Smooth muscle cell of the brain vasculature (primary cell): ENCODE results near the gene RAD51B.
"Not testable (repeated sequence)": the region's sequence is repeated elsewhere in the genome, so short reads cannot be mapped to it uniquely, and the experiment has no call there.

Source experiments
- DNase-seq: peaks from one replicate; pipeline ENCODE4 v3.0.0-alpha.2; 2012; ENCODE audit warnings: low read depth, low spot score

RAD51B gene

DNA sequence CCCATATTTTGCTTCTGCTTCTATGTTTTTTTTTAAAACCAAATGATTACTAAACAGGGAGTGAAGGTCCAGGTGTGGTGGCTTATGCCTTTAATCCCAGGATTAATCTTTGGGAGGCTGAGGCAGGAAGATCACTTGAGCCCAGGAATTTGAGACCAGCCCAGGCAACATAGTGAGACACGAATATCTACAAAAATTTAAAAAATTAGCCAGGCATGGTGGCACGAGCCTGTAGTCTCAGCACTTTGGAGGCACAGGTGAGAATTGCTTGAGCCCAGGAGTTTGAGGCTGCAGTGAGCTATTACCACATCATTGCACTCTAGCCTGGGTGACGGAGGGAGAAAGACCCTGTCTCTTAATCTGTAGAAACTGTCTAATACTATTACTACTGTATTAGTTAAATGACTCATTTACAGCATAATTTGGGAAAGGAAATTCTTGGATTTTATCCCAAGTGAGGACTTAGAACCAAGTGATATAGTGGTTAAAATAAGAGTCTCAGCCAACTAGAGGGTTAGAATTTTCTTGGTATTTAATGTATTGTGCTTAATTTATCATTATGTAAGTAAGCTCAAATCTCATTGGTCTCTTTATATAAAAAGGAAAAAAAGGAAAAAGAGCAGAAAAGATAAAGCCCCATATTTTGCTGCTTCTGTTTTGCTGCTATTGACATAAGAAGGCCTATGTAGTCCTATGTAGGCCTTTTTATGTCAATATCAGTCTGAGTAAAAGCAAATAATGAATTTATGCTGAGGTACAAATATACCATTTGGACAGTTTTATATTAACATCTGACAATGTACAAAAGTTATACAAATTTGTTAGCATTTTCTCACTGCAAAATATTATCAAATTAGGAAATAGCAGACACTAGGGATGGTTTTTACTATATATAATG lies 163.4 kb downstream of the RAD51B start:
- DNase-seq, result no peak

DNA sequence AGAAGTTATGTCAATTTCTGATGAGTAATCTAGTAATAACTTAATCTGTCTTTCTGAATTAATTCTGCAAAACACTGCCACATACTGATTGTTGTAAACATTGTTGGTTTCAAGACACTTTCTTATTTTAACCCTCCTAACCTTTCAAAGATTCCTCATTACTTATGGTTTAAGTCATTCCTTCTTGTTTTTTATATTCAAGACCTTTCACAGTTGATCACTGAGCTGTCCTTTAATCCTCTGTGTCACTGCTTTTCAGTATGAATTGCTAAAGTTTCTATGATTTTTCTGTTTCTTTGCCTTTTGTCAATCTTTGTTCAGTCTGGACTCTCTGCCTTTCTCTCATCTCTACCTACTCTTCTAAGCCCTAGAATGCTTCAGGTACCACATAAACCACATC lies 164.7 kb downstream of the RAD51B start:
- DNase-seq, result no peak

DNA sequence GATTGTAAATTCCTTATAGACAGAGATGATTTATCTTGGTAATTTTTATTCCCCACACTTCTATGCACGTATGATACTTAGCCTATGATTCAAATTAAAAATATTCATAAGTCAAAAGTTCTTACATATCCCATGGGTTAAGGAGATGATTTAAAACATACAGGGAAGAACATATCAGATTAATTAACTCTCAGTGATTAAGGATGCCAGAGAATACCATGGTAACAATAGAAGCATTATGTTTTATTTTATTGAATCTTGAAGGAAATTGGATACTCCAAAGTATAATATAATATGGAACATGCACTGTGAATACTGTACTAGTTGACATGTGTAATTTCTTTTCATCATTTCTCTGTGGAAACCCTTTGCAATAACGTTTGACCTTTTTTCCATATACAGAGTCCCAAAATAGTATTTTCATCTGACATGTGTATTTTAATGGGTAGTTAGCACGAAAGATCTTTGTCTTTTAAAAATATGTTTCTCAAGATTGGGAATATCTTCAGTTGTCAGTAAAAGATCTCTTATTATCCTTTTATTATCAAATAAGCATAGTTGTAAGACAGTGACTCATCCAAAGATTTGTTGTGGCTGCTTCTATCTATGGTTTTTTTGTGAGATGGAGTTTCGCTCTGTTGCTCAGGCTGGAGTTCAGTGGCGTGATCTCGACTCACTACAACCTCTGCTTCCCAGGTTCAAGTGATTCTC lies 166.7 kb downstream of the RAD51B start:
- no peak for DNase-seq

DNA sequence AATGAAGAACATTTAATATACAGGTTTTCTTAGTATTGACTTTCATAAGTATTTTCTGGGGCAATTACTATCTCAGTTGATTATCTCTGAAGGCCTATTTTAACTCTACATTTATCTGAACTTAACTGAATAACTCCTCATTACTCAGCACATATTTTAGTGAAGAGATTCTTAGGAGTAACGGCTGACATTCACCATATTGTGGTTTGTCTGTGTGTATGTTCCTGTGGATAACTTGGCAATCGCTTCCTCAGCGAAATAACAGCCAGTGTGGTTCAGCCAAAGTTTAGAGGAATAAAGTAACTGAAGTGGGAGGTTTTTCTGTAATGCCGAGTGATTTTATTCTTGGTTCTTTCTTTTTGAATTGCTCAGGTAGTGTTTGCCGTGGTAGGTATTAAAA lies 168.0 kb downstream of the RAD51B start:
- peak; percentile 78 for DNase-seq

DNA sequence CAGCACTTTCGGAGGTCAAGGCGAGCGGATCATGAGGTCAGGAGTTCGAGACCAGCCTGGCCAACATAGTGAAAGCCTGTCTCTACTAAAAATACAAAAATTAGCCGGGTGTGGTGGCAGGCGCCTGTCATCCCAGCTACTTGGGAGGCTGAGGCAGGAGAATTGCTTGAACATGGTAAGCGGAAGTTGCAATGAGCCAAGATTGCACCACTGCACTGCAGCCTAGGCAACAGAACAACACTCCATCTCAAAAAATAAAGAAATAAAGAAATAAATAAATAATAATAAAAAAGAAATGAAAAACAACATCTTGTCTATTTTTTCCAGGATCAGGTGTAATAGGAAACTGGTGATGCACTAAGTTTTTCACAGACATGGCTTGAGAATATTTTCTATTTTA lies 168.6 kb downstream of the RAD51B start:
- not testable (repeated sequence) for DNase-seq

DNA sequence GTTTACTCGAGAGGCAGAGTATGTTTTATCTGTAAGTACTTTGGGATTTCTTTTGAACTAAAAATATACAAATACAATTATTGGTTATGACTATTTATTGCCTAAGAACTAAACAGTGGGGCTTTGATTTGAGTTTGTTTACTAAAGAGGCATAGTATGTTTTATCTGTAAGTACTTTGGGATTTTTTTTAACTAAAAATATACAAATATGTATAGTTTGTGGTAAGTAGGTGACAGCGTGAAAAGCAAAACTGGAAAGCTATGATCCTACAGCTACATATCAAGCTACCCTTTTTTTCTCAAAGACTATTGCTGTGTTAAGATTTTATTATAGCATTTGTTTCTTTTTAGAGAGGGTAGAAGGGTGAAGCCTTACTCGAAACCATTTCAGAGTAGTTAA lies 171.0 kb downstream of the RAD51B start:
- no peak for DNase-seq

DNA sequence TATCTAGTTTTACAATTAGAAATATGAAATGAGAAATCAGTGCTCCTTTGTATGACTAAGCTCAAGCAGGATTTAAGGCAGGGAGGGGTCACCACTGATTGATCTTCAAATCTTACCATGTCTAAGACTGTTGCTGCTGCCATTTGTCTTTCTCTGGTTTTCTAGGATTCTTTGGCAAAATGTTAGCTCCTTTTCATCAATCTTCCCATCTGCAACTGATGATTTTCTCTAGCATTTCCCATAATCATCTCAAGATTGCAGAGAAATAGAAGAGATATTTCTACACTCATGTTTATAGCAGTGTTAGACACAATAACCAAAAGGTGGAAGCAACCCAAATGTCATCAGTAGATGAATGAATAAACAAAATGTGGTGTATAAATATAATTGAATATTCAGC lies 175.0 kb downstream of the RAD51B start:
- no peak for DNase-seq

DNA sequence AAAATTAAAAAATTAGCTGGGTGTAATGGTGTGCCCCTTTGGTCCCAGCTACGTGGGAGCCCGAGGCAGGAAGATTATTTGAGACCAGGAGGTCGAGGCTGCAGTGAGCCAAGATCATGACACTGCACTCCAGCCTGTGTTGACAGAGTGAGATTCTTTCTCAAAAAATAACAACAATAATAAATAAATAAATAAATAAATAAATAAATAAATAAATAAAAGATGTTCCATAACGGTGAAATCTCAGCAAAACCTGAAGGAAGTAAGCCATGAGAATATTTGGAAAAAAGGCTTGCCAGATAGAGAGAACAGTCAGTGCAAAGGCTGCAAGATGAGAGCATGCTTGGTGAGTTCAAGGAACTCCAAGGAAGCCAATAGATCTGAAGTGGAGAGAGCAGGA lies 176.7 kb downstream of the RAD51B start:
- DNase-seq, result no peak

DNA sequence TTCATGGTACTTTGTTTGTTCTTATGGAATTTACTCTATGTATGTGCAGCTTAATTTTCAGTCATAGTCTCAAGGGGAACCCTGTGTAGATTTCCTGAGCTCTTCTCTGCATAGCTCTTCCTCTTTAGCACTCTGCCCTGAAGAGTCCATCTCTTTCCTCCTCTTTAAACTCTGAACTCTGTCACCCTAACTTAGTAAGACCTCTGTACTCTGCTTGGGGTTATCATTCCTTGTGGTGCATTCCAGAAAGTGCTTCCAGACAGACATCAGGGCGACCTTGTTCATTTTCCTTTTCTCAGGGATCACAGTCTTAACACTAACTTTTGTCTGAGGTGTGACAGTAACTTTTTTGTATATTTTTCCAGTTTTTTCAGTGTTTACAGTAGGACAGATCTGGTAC lies 179.3 kb downstream of the RAD51B start:
- no peak for DNase-seq

DNA sequence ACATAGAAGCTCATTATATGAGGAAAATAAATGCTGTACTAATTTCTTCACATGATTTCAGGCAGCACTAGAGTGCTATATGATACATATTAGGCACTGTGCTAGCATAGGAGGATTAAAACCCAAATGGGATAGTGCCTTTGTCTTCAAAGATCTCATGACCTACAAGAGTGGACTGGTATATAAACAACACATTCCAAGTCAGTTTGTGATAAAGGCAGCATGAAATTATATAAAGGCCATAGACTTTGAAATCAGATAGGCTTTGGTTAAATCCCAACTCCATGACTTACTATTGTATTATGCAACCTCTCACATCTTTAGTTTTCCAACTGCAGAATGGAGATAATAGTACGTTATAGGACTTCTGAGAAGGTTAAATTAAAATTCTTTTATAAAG lies 179.7 kb downstream of the RAD51B start:
- no peak for DNase-seq

DNA sequence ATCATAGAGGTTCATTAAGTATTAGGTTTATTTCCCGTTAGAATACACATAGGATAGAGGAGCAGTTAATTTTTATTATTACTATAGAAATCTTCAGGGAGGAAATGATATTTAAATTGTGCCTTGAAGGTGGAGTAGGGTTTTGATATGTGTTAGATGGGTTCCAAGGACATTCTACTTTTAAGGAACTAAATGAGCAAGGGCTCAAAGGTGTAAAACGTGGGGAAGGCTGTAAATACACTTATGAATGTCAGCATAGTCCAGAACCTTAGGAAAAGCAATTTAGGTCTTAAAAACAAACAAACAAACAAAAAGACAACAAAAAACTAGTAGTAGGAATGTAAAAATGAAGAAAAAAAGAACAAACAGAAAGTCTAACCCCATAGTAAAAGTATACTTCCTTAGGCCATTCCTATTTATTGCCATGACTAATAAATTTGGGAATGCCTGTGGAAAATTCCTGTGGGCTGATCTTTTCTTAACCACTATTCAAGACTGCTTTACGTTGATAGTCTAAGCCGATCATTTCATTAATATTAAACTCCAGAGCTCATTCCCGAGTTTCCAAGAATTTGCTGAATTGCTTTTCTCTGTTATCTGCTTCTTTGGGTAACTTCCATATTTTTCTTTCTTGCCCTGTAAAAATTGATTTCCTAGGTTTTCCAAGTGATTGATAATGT lies 180.3 kb downstream of the RAD51B start:
- DNase-seq, result no peak

DNA sequence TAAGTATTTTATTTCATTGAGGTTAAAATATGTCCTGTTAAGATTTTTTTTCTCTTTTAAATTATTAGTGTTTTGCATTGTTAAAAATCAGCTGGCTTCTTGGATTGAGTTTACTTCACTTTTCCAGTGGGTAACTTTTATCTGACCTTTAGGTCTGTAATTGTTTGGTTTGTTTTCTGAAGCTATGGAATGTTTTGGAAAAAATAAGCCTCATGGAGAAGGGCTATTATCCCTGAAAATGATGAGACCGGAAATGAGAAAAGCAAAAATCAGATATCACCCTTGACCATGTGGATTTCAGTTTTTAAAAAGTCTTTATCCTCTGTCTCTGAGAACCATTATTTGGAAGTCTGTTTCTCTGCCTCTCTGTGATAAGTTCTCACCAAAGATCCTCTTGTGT lies 180.9 kb downstream of the RAD51B start:
- DNase-seq, result no peak

DNA sequence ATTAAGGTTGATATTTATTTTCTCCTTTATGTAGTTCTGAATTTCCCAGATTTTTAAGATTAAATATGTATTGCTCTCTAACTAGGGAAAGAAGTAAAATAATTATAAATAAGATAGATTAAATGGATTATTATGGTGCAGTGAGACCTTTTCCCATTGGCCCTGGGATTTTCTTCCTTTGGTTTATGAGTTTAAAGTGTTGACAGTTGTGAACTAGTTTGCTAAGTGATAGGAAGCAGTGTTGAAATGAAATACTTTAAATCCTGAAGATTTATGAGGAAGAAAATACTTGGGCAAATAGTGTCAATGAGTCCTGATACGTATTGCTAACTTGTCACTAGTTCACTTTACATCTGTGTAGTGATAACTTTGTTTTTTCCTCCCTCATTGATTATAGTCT lies 188.9 kb downstream of the RAD51B start:
- no peak for DNase-seq

DNA sequence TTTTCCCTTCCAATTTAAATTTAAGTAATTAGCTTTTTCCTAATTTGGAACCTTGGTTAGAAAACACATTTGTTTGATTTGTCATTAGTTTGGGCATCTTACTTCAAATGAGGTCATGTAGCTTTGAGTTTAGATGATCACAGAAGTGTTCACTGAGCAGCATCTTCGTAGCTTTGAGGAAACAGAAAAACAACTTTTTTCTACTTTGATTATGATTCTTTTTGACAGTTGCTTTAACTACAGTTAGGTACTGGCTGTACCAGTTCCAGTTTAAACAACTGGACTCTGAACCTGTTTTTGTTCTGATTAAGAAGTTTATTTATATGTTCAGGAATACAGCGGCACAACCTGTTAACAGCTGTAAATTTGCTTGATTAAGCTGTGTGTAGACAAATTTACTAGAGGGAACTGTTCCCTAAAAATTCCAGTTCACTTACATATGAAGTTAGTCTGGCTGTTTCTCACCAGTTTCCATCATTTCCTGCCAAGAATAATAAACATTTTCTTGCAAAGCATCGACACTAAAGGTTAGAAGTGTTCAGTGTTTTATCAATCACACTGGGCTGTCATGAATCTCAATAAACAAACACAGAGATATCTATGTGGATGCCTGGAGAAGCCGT lies 191.9 kb downstream of the RAD51B start:
- DNase-seq, result peak; percentile 54

DNA sequence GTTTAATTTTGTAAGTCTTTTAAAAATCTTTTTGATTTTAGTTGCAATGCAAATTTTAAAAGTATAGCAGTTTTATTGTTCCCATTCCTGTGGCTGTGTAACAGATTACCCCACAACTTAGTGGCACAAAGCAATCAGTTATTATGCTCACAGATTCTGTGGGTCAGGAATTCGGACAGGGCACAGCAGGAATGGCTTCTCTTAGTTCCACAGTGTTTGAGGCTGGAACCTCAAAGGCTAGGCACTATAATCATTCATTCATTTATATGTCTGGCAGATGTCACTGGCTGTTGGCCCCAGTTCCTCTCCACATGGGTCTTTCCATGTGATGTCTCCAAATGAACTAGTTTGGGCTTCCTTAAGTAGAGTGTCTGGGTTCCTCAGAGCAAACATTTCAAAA lies 193.3 kb downstream of the RAD51B start:
- no peak for DNase-seq

DNA sequence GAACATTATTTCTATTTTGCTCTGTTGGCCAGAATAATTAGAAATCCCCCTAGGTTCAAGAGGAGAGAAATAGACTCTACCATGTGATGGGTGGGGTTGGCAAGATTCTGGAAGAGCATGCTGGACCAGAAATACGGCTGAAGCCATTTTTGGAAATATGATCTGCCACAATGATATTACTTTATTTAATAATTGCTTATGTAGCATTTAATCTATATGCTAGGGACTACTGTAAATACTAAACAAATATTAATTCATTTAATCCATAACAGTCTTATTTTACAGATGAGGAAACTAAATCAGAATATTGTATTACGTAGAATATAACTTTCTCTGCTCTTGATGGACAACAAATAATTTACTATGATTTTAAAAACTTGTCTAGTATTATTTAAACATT lies 193.7 kb downstream of the RAD51B start:
- DNase-seq, result no peak

DNA sequence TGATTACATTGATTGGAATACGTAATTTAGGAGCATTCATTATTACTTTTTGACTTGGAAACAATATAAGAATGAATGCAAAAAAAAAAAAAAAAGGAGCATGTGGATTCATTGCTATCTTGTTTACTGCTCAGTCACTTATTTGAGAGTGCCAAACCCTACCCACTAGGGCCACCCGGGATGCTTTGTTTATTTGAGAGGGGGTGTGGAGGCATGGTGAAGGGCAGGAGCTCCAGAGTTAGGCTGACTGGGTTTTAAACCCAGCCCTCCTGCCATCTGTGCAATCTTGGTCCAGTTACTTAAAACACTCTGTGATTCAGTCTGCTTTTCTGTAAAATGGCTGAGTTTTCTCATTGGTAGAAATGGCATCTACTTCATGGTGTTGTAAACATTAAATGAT lies 195.2 kb downstream of the RAD51B start:
- DNase-seq, result no peak

DNA sequence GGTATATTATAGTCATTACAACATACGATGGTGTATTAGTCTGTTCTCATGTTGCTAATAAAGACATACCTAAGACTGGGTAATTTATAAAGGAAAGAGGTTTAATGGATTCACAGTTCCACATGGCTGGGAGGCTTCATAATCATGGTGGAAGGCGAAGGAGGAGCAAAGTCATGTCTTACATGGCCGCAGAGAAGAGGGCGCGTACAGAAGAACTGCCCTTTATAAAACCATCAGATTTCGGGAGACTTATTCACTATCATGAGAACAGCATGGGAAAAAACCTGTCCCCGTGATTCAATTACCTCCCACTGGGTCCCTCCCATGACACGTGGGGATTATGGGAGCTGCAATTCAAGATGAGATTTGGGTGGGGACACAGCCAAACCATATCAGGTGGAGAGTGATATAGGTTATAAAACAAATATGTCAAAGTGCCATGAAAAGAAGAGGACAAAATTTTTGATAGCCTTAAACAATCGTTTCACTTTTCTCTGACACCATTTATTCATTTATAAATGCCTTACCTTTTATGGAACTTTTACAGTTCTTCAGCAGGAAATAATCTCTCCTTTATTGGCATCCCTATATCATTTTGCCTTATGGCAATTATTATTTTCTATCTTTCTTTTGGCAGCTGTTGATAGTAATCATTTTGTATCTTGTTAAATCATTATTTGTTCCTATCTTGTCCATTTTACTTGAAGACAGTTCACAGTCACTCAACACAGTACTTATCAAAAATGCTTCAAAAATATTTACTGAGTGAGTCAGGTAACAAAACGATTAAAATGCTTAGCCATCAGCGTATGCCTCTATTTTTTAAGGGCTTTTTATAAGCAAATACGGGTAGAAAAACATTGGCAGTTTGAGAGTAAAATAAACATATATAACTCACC lies 196.0 kb downstream of the RAD51B start:
- DNase-seq, result no peak

DNA sequence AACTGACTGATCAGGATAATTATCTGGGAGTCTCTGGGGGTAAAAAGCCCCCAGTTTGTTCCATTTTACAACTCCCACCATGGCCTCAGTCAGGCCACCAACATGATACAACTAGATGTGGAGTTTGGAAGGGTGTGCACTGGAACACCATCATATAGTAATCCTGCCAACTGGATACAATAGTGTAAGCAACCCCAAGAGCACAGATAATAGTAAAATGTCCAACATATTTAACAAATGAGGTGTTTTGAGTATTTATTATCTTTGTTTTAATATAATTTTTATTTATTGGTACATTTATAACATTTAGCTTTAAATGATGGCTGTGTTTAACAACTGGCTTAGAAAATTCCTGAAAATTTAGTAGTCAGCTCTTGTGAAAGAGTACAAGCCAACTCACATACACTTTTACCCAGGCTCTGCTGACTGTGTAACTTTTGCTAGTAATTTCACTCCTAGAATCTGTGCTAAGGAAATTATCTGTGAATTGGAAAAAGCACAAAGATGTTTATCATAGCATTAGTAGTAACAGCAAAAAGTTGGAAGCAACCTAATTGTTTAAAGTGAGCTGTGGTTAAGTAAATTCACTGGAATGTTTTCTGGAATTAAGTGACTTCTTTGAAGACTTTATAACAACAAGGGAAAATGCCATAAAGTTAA lies 196.8 kb downstream of the RAD51B start:
- DNase-seq, result no peak

DNA sequence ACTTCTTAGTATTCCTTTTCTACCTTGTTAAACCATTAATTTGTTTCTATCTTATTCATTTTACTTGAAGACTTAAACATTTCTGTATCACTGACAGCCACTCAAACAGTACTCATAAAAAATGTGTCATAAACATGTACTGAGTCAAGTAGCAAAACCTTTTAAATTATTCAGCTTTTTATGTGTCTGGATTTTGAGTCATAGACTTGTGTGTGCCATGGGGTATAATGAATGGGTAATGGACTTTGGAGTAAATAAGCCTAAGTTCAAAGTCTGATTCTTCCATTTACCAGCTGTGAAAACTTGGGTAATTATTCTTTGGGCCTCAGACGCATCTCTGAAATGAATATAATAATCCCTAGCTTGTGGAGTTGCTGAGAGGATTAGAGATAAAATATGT lies 199.0 kb downstream of the RAD51B start:
- no peak for DNase-seq

DNA sequence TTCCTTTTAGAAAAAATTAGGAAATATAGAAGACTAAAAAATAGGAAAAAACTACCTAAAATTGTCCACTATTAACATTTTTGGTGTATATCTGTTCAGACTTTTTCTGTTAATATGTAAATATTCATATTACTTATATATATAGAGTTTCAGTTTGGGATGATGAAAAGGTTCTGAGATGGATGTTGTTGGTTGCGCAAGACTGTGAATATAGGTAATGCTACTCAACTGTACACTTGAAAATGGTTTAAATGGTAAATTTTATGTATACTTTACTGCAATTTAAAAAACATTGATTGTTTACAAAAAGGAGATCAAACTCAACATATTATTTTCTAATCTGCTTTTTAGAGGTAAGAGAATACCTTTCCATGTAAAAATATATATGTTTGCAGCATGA lies 200.9 kb downstream of the RAD51B start:
- DNase-seq, result no peak
